DMS 273 treated with DMSO at 0.1 percent for 48 hours (cell line): ENCODE results near the gene DAZL.

ENCODE experiments used
- DNase-seq: peaks from one replicate; lab custom pipeline; 2025; lab: John Stamatoyannopoulos, UW

Gene DAZL

GRCh38 chr3:16543242-16543864 lies 61.9 kb downstream of the DAZL start:
- no peak for DNase-seq

GRCh38 chr3:16538507-16538906 lies 66.7 kb downstream of the DAZL start:
- no peak for DNase-seq

GRCh38 chr3:16536996-16537395 lies 68.2 kb downstream of the DAZL start:
- DNase-seq: no peak
